NB4 (cell line): ENCODE results near the gene ALKBH3.

Experiments
- DNase-seq: peaks from one replicate; pipeline ENCODE4 v3.0.0; 2010; ENCODE audit warnings: low read depth
- H3K4me3 ChIP-seq: one replicate; pipeline ENCODE4 v1.5.1; 2011; ENCODE audit warnings: mild to moderate bottlenecking, low read depth, low read length, moderate library complexity
- CTCF ChIP-seq: IDR thresholded peaks from one replicate; pipeline ENCODE4 v1.5.1; 2012; ENCODE audit warnings: low read depth, low read length
- MAX ChIP-seq: IDR thresholded peaks from 2 replicates; pipeline ENCODE4 v1.6.1; 2011; ENCODE audit warnings: low read depth, low read length
- MYC ChIP-seq: IDR thresholded peaks from 2 replicates; pipeline ENCODE4 v1.6.1; 2011; ENCODE audit warnings: low read depth, low read length
- POLR2A ChIP-seq: IDR thresholded peaks from 2 replicates; pipeline ENCODE4 v1.6.1; 2011; ENCODE audit warnings: mild to moderate bottlenecking; ENCODE audit not compliant: insufficient read length; ENCODE audit errors: extremely low read depth

The ALKBH3 gene

GRCh38 chr11:43904742-43905535, 24.3 kb downstream of the ALKBH3 start:
- DNase-seq, result no peak
- no peak overlapping the region for H3K4me3 ChIP-seq
- TF ChIP-seq MYC, result no peak
- TF ChIP-seq MAX, result no peak
- no peak for TF ChIP-seq CTCF
- no peak for TF ChIP-seq POLR2A

GRCh38 chr11:43905813-43906241, 25.2 kb downstream of the ALKBH3 start:
- TF ChIP-seq MAX (no peak), CTCF (no peak), MYC (no peak), POLR2A (no peak)
- no peak for DNase-seq
- no peak overlapping the region for H3K4me3 ChIP-seq

- TF ChIP-seq POLR2A, result no peak
- no peak for TF ChIP-seq MAX
- TF ChIP-seq MYC, result no peak
- TF ChIP-seq CTCF, result no peak
- DNase-seq, result no peak
- no peak overlapping the region for H3K4me3 ChIP-seq
Measured at GRCh38 chr11:43907028-43907975, 26.7 kb downstream of the ALKBH3 start.

- no peak overlapping the region for H3K4me3 ChIP-seq
- no peak for TF ChIP-seq MYC
- no peak for TF ChIP-seq CTCF
- TF ChIP-seq MAX, result no peak
- TF ChIP-seq POLR2A, result no peak
- DNase-seq, result no peak
Measured at GRCh38 chr11:43908191-43908590, 27.6 kb downstream of the ALKBH3 start.

GRCh38 chr11:43908683-43909082, 28.1 kb downstream of the ALKBH3 start:
- H3K4me3 ChIP-seq, result no peak overlapping the region
- no peak for DNase-seq
- TF ChIP-seq POLR2A (no peak), MYC (no peak), CTCF (no peak), MAX (no peak)
